M059J (cell line): Measurements from ENCODE around the gene SEMA6A. TPM values are rescaled to one million over a fixed set of nuclear protein-coding genes. Genes with fewer than 3 reads are reported as not detected.

Experiments
- DNase-seq: peaks from one replicate; pipeline ENCODE4 v3.0.0-alpha.2; 2012; ENCODE audit warnings: low read depth
- total RNA-seq: library from RNA; depleted of rRNA; stranded (reverse); fragments of >200 nt; shearing (Covaris generic); gene quantifications from 2 replicates; pipeline ENCODE4 v1.2.3, GENCODE V29; 2014

Gene SEMA6A
- total RNA-seq, 1 experiment from 2014 or later = not detected

GRCh38 chr5:116406306-116407041 is 168.1 kb downstream of the SEMA6A start:
- no peak for DNase-seq

- DNase-seq = no peak
Observed at GRCh38 chr5:116404792-116405191, 169.8 kb downstream of the SEMA6A start.

- no peak for DNase-seq
Observed at GRCh38 chr5:116404016-116404415, 170.6 kb downstream of the SEMA6A start.

- no peak for DNase-seq
Observed at GRCh38 chr5:116402235-116402634, 172.4 kb downstream of the SEMA6A start.

- no peak for DNase-seq
Observed at GRCh38 chr5:116401576-116401975, 173.0 kb downstream of the SEMA6A start.

- DNase-seq = no peak
Observed at GRCh38 chr5:116396476-116397099, 178.0 kb downstream of the SEMA6A start.

- no peak for DNase-seq
Observed at GRCh38 chr5:116395631-116396203, 178.9 kb downstream of the SEMA6A start.

- no peak for DNase-seq
Observed at GRCh38 chr5:116395226-116395625, 179.4 kb downstream of the SEMA6A start.

- DNase-seq = no peak
Observed at GRCh38 chr5:116394186-116394867, 180.3 kb downstream of the SEMA6A start.
